Stimulated activated CD8-positive, alpha-beta memory T cell treated with anti-CD3 and anti-CD28 coated beads, Interleukin-7, amount 100 ng/mL, for 48 hours (primary cell): ENCODE data around the gene SMIM14.
A peak's percentile ranks its signal among the peaks of the same experiment; 100 is the strongest.
"Not testable (repeated sequence)": the region's sequence is repeated elsewhere in the genome, so short reads cannot be mapped to it uniquely, and the experiment has no call there.

Experiments
- DNase-seq, 2 donors: peaks; one replicate each; pipeline ENCODE4 v3.0.0-alpha.2; 2020; ENCODE audit warnings: low read depth in 1 of 2; ENCODE audit errors: extremely low read depth in 1 of 2

Gene SMIM14

DNA sequence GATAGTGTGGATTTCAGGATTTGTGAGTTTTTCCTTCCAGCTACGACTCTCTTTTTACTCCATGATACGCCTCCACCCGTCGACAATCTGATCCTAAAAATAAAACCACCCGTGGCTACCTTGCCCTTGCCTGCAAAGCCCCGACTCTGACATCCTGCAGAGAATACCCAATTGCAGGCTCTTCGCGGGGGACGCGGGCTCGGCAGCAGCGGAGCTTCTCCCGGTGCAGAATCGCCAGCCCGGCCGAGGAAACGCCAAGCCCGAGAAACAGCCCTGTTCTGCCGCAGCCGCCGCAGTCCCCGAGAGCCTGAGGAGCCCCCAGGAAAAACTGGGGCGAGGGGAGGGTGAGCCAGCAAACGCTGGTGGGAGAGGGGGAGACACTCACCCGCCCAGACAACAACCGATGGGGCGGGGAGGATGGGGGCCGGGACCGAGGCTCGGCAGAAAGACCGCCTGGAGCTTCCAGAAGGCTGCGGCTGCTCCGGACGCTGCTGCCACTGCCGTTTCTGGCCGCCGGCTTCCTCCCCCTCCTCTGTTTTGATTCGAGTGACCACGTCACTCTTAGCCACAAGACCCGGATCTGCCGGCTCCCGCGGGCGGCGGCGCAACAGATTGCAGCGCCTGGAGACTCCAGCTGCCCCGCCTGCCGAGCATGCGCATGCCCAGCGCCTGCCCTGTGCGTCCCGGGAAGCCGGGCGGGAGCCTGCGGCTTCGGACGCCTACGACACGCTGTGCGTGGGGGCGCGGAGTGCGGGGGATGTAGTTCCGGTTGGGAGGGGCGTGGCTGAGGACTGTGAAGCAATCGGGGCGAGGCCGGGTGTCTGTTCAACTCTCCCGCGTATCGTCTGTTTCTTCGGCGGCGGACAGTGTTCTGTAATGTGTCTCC lies at the start of gene SMIM14:
TSS of gene SMIM14 (minus strand) at position 512 of the 886 bp plus-strand sequence. CDS start 33,720 bp downstream, outside the sequence.
- DNase-seq = peak; percentile 84 to 89

DNA sequence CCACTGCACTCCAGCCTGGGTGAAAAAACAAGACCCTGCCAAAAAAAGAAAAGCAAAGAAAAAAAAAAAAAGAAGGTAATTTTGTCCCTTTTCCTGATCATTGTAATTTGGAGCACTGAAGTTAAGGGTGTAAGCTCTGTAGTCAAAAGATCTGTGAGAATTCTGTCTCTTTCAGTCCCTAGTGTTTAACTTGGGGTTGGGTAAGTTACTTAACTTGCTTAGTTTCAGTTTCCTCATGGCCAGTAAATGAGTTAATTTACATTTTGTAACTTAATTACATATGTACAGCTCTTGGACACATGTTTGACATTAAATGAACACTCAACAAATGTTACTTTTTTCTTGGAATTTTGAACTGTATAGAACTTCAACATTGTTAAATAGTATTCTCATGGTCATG lies 48.3 kb upstream of the SMIM14 start:
- DNase-seq = no peak

DNA sequence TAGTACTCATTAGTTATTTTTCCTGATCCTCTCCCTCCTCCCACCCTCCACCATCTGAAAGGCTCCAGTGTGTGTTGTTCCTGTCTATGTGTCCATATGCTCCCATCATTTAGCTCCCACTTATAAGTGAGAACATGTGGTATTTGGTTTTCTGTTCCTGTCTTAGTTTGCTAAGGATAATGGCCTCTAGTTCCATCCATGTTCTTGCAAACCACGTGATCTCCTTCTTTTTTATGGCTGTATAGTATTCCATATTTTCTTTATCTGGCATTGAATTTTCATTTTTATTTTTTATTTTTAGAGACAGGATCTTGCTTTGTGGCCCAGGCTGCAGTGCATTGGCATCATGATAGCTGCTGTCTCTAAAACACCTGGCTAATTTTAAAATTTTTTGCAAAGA lies 47.3 kb upstream of the SMIM14 start:
- DNase-seq = no peak

DNA sequence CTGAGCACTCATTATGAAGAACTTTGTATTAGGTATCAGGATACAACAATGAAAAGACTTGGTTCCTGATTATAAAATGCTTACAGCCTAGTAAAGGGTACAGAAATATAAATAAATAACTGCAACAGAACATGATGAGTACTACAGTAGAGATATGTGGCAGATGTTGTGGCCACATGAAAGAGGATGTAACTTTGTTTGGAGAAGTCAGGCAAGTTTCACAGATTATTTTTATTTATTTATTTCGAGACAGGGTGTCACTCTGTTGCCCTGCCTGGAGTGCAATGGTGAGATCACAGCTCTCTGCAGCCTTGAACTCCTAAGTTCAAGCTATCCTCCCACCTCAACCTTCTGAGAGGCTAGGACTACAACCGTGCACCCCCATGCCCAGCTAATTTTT lies 43.5 kb upstream of the SMIM14 start:
- no peak for DNase-seq

DNA sequence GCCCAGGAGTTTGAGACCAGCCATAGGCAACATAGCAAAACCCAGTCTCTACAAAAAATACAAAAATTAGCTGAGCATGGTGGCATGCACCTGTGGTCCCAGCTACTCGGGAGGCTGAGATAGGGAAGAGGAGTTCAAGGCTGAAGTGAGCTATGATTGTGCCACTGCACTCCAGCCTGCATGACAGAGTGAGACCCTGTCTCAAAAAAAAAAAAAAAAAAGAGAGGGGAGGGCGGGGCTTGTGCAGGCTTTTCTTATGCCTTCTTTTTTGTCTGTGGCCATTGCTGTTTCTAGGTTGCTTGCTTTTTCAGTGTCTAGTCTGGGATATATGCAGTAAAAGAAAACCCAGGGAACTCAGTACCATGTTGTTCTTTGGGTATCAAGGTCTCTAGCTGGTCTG lies 42.3 kb upstream of the SMIM14 start:
- DNase-seq = not testable (repeated sequence)

DNA sequence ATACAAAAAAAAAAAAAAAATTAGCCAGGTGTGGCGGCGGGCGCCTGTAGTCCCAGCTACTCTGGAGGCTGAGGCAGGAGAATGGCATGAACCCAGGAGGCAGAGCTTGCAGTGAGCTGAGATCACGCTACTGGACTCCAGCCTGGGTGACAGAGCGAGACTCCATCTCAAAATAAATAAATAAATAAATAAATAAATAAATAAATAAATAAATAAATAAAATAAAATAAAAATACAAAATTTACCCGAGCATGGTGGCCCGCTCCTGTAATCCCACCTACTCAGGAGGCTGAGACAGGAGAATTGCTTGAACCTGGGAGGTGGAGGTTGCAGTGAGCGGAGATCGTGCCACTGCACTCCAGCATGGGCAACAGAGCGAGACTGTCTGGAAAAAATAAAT lies 37.0 kb upstream of the SMIM14 start:
- DNase-seq = not testable (repeated sequence)

DNA sequence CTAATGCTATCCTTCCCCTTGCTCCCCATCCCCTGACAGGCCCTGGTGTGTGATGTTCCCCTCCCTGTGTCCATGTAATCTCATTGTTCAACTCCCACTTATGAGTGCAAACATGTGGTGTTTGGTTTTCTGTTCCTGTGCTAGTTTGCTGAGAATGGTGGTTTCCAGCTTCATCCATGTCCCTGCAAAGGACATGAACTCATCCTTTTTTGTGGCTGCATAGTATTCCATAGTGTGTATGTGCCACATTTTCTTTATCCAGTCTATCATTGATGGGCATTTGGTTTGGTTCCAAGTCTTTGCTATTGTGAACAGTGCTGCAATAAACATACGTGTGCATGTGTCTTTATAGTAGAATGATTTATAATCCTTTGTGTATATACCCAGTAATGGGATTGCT lies 31.6 kb upstream of the SMIM14 start:
- DNase-seq = not testable (repeated sequence)

DNA sequence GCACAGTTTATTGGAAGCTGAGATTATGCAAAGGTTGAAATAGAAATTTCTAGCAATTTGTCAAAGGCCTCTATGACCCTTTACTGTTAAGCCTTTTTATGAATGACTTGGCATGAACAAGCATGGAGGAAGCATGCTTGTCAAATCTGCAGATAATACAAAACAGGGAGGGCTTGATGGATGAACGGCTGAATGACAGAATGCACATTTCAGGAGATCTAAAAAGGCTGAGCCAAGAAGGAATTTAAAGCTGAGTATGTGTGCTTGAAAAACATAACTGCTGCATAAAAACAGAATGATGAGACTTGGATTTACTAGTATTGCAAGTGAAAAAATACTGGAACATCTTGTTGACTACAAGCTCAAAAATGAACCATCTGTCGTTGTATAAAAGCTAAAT lies 30.2 kb upstream of the SMIM14 start:
- DNase-seq = no peak

DNA sequence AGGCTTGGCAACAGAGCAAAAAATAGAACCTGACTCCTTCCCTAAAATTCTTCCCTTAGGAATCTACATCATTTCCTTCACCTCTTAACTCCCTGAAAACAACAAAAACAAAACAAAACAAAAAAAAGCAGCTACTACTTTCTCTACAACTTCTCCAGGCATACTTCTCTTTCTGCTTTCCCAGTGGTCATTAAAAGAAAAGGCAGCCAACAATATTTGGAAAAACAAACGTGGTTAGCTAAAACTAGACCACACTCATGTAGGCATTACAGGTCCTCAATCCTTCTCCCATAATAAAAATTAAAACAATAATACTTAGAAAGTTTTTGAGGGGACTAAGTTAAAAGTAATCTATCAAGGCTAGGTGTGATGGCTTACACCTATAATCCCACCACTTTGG lies 29.0 kb upstream of the SMIM14 start:
- DNase-seq = no peak

DNA sequence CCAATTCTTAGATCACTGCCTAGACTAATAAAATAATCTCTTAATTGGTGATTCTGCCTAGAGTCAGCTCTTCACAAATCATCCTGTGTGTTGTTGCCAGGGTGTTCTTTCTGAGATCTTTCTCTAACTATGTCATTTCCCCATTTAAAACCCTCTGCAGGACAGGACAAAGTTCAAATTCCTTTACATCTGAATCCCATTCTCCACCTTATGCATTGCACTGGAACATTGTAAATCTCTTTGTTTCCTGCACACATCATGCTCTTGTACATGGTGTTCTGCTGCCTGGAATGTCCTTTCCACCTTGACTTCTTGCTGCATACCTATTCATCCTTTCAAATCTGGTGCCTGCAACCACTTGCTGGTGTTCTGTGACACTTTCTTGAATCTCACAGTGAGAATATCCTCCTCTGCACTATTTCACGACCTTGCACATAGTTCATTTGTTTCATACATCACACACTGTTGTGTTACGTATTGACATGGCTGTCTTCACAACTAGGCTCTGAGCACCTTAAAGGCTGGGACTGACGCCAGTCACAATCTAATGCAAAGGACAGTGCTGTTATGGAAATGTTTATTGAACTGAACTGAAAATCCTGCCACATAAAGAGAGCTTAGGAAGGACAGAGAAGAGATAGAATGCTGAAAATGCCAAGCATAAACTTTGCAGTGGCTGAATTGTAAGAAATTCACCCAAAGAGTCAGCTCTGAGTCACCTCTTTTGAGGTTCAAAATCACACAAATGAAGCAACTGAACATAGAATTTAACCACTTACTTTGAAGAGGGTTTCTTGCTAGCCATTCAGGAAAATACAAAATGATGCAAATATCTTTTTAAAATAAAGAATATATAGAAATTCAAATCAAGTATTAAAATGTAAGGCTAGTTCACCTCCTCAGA lies 26.4 kb upstream of the SMIM14 start:
- DNase-seq = no peak

DNA sequence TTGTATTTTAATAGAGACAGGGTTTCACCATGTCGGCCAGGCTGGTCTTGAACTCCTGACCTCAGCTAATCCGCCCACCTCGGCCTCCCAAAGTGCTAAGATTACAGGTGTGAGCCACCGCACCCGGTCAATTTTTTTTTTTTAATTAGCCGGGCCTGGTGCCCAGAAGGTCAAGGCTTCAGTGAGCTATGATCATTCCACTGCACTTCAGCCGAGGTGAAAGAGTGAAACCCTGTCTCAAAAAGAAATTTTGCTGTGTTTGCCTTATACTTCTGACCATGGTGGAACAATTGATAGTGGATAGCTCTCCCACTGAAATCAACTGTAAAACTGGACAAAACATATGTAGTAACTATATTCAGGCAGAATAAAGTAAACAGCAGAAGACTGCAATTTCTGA lies 24.0 kb upstream of the SMIM14 start:
- no peak for DNase-seq

DNA sequence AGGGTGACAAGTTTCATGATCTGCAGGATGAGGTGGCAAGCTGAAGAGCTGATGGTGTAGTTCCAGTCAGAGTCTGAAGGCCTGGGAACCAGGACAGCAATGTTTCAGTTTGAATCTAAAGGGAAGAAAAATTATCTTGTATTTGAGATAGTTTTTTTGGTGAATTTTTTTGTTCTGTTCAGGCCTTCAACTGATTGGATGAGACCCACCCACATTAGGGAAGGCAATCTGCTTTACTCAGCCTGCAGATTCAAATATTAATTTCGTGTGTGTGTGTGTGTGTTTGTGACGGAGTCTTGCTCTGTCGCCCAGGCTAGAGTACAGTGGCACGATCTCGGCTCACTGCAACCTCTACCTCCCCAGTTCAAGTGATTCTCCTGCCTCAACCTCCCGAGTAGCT lies 22.1 kb upstream of the SMIM14 start:
- no peak for DNase-seq

DNA sequence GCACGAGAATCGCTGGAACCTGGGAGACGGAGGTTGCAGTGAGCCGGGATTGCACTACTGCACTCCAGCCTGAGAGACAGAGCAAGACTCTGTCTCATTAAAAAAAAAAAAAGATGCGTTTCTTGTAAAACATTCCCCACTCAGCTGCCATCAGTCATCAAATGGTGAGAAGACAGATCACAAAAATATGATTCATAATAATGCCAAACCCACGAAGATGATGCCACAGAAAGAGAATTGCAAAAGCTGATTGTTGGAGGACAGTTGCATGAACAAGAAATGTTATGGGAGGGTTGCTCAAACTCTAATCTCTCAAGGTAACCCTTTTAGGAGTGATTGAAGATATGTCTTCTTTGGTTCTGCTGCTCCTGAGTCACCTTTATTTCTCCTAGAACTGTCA lies 21.4 kb upstream of the SMIM14 start:
- DNase-seq = no peak

DNA sequence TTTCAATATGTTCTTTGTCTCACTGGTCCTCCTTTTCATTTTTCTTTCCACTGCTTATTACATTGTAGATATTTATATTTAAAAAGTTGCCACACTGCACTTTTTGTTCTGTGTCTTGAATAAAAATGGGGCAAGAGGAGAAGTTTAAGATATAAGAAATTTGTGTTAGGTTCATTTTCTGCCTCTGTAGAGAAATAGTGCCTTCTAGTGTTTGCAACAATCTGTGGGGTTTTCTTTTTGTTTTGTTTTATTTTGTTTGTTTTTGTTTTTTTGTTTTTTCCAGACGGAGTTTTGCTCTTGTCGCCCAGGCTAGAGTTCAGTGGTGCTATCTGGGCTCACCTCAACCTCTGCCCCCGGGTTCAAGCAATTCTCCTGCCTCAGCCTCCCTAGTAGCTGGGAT lies 20.1 kb upstream of the SMIM14 start:
- DNase-seq = no peak

DNA sequence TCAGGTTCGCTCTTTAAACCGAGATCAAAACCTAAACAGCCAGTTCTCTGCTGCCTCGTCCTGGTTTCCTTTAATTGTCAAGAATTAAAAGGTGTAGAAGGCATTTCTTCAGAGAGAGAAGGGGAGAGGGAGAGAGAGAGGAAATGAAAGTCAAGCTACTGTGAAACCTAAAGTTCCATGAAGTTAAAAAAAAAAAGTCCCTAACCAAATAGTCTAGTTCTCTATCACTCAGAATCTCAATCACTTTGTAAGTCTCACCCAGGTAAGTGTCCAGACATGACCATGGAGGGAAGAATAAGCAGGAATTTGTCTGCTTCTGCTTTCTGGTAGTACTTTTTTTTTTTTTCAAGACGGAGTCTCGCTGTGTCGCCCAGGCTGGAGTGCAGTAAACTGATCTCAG lies 18.8 kb upstream of the SMIM14 start:
- DNase-seq = no peak

DNA sequence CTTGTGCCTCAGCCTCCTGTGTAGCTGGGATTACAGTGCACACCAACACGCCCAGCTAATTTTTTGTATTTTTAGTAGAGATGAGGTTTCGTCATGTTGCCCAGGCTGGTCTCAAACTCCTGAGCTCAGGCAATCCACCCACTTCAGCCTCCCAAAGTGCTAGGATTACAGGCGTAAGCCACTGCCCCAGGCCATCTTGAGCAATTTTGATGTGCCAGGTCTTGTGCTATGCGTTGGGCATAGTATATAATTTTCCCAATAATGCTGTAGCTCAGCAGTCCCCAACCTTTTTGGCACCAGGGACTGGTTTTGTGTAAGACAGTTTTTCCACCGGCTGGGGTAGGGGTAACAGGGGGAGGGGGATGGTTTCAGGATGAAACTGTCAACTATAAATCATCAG lies 18.0 kb upstream of the SMIM14 start:
- DNase-seq = not testable (repeated sequence)

DNA sequence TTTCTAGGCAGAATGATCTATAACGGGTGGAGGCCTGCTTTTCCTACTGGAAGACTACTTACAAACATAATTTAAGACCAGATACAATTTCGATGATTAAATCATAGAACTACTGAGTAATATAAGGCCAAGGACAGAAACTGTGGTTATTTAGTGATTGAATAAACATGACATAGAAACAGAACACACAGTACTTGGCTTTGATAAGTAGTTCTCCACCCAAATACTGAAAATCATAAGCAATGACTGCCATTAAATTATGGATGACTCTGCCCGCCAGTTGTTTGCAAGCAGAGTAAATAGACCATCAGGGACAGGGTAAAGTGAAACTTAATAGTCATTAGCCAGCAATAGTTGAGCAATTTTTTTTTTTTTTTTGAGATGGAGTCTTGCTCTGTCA lies 17.2 kb upstream of the SMIM14 start:
- DNase-seq = no peak

DNA sequence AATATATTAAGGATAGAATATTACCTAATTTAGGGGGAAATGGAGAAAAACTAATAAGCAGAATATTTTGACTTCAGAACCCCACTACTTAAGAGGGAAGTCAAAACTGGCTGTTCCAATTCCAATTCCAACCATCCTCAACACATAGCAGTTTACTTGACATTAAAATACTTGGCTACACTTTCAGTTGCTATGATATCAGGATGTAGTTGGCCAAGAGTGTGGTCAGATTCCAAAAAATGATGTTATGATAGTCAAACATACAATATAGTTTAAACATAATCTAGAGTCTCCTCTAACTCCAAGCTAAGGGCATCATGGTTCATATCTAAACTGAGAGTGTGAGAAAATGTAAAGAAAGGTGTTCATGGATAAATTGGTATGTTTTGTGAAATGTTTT lies 16.5 kb upstream of the SMIM14 start:
- DNase-seq = no peak

DNA sequence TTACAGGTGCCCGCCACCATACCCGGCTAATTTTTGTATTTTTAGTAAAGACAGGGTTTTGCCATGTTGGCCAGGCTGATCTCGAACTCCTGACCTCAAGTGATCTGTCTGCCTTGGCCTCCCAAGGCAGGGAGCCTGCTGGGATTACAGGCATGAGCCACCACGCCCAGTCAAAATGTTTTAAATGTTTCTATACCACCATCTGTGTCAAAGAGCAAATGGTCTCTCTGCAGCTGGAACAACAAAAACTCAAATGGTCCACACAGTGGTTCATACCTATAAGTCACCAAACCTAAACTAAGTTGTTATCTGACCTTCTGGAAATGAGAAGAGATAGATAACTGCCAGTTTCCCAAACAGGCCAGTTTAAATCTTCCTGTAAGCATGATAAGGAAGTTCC lies 12.9 kb upstream of the SMIM14 start:
- DNase-seq = not testable (repeated sequence)

DNA sequence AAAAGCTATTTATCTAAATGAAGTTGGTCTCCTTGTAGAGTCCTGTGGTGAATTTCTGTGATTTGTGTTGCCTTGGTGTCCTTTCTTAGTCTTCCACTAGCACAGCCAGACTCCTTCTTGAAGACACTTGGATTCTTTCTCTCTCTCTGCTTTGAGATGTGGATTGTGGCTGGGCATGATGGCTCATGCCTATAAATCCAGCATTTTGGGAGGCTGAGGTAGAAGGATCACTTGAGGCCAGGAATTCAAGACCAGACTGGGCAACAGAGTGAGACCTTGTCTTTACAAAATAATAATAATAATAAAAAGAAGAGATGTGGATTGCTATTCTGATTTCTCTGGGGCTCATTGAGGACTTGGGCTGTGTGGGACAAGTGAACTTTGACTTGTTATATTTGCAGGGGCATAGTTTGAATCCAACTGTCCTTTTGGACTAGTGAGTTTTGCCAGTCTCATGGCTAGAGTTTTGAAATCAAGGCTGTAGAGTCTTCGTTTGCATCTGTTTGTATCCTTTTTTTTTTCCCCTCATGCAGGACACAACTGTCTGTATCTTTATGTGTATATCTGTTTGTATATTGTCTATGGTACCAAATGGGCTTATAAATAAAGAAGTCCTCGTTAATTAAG lies 11.1 kb upstream of the SMIM14 start:
- DNase-seq = no peak

DNA sequence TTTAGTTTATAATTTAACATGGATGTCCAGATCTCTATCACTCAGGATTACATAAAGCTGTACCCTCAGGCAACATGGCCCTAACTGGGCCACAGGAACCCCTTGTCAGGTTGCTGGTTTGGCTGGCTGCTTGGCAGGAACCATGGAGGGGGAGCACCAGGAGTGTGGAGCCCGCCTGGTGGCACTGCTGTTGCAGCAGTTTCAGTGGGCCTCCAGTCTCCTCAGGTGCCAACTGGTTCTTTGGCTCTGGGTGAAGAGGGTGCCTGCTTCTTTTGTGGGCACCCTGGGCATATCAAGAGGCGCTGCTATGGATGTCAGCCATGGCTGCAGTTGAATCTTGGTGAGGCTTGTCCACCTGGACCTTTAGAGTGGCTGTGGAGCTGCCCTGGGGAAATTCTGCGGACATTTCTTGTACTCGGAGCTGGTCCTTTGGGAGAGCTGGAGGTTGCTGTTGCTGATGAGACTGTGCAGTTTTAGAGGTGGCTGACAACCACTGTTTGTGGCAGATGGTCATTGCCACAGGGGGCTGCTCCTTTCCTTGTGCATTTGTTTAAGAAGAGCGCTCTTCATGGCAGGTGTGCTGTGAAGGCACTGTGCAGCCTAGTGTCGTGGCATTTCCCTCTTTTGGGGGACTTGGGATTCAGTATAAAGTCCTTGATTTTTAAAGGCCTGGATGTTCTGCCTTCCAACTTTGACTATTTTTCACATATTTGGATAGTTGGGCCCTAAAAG lies 10.3 kb upstream of the SMIM14 start:
- no peak for DNase-seq
